Activated effector memory CD4-positive, alpha-beta T cell treated with anti-CD3 and anti-CD28 coated beads, Interleukin-2, amount 50 U/mL, for 16 hours (primary cell): ENCODE data around the gene TNFSF15.

ENCODE experiments used
- DNase-seq: peaks from one replicate; pipeline ENCODE4 v3.0.0-alpha.2; 2020

Gene TNFSF15

DNA sequence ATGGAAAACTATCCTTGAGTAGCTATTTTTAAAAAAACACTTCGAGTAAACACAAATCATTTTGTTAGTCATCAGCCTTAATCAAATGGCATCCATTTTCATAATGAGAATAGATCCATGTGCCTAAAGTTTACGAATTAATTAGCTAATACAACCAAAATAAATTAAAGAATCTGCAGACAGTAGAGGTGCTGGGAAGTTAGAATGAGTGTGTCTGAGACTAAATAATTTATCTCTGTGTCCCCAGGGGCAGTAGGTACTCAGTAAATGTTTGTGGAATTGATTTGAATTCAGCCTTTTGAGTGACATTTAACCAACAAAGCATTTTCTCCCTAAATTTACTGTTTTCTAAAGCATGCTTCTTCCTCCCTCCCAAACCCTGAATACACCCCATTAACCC is 18.6 kb downstream of the TNFSF15 start:
- DNase-seq = no peak

- no peak for DNase-seq
Measured at GRCh38 chr9:114785866-114786650, 19.8 kb downstream of the TNFSF15 start.

- no peak for DNase-seq
Measured at GRCh38 chr9:114784721-114785279, 21.0 kb downstream of the TNFSF15 start.

- DNase-seq = no peak
Measured at GRCh38 chr9:114782586-114782985, 23.3 kb downstream of the TNFSF15 start.

DNA sequence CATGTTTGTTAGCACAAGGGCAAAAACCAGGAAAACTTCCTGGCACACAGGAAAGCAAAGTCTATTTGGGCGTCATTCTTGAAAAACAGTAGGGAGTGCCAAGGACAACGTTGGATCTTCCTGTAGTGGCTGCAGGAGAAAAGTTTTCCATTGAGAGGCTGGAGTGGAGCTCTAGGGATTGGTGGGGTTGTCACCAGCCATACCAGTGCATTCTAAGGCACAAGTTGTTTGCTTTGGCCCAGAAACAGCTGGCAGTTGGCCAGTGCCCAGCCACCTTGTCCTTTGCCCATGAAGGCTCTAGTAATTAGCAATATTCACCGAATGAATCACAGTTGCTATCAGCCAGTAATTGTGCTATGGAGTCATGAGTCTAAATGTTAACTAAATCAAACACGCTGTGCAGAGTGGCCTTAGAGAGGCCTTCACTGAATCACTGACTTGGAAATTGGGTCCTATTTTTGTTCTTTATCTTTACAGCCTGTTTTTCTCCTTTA is 26.4 kb downstream of the TNFSF15 start:
- no peak for DNase-seq

- peak; percentile 68 for DNase-seq
Measured at GRCh38 chr9:114777821-114778609, 27.8 kb downstream of the TNFSF15 start.

GRCh38 chr9:114776683-114777399 is 29.0 kb downstream of the TNFSF15 start:
- DNase-seq = no peak

DNA sequence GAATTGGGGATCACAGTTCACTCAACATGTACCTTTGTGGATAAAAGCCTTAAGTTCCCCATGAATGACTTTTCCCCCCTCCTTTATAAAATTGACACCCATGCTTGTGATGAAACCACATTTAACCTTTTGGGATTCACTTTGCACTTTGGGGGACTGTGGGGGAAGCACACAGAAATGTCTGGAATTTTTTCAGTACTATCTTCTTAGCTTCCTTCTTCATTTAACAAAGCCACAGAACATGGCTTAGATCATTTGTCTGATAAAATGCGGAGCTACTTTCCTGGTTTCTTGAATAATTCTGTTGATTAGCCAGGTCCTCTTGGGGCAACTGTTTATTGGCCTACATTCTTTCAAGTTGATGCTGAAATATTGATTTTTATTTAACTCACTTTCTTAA is 29.9 kb downstream of the TNFSF15 start:
- DNase-seq = no peak

DNA sequence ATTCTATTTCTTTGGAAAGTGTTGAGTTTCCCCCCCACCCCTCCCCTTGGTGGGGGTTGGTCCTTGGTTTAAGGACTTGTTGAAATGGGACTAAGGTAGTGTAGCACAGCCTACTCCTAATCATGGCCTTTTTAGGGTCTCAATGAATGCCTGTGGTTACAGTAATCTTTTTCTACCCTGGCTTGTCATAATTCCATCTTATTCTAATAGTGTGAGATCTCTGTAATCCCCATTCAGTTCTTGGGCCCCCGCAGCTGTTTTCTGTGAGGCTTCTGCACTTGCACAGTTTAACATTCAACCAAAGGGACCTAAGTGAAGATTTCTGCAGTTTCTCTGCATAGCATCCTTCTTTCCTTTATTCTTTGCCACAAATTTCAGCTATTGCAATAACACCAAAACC is 30.7 kb downstream of the TNFSF15 start:
- no peak for DNase-seq

DNA sequence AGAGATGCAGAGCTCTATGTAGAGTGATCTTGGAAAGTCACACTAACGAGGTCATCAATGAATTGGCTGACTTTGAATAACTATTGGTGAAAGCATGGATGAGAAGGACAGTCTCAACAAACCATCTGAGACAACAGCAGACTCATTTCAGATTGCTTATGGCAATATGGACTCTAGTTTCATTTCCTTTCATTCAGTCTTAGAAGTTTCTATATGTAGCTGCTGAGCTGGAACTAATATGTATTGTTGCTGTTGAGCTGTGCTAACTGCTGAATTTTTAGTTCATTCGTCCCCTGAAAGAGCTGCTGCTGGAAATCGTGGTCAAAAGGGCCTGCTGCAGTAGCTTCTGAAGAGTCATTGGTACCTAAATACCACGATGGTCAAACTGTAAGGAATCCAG is 31.3 kb downstream of the TNFSF15 start:
- DNase-seq = no peak

- DNase-seq = no peak
Measured at GRCh38 chr9:114771889-114772288, 34.0 kb downstream of the TNFSF15 start.

- DNase-seq = no peak
Measured at GRCh38 chr9:114770991-114771390, 34.8 kb downstream of the TNFSF15 start.

DNA sequence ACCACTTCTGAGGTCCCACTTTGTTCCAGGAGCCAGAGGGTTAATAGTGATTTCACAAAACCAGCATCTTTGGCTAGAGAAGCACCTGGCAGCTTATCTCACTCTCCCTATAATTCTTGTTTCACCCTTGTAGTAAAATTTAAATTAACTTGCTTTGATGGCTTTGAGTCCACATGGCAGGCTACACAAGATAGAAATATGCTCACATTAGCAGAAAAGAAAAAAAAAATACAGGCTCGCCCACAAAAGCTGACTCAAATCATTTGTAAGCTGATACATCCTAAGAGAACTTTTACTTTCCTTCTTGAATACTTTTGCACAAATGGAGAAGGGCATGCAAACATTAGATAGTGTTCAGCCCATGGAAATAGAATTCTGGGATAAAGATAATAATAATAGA is 36.2 kb downstream of the TNFSF15 start:
- DNase-seq = no peak

DNA sequence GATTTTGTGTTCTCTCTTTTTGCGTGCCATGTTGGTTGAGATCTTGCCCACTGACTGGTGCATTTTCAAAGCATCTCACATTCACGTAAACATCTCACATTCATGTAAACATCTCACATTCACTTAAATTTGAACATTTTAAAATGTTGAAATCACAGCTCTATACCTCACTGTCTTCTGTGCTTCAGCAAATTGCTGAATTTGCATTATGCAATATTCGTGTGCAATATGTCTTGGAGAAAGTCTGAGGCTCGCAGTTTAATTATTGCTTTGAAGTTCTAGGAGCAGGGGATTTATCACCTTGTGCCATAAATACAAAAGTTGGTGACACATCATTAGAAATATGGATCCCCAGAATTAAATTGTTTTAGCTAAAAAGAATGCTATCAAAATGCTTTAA is 42.6 kb downstream of the TNFSF15 start:
- DNase-seq = no peak

DNA sequence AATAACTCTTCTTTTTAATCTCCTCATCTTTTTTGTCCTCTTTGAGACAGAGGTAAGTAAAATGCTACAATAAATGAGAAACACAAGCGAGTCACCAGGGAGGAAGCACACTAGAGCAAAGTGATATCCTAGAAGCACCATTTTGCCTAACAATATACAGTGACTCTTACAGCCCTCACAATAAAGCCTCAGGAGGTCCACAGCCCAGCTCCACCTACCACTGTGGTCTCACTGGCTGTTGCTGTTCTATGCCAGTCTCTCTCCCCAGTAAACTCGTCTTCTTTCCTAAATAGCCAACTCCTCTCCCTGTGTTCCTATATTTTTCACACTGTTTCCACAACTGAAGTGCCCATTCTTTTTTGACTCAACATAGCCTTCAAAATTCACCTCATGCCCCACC is 44.3 kb downstream of the TNFSF15 start:
- no peak for DNase-seq

DNA sequence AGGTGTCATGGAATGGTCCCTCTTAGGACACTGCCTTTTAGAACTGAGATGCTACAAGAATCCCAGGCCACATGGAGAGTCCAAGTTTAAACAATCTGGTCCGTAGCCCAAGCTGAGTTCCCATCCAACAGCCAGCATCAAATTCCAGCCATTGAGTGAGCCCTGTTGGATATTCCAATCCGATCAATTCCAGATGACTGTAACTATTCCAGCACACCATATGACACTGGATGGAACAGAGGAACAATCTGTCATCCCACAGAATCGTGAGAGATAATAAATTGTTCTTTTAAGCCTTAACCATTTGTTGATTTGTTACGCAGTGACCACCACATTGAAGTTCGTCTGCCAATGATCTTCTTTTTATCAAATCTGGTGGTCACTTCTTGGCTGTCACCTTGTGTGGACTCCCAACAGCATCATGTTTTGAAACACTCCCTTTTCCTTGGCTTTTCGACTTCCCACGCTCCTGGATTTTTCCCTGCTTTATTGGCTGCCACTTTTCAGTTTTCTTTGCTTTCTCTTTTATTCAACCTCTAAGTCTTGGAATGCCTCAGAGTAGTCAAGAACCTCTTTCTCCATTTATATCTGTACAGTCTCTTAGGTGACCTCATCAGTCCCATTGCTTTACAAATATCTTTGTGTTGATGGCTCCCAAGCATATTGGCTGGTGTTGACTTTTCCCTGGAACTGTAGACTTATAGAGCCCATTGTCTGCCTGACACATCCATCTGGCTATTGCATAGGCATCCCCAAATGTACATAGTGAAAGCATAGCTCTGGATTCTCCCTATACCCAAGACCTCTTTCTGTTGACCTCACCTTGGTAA is 46.1 kb downstream of the TNFSF15 start:
- no peak for DNase-seq

DNA sequence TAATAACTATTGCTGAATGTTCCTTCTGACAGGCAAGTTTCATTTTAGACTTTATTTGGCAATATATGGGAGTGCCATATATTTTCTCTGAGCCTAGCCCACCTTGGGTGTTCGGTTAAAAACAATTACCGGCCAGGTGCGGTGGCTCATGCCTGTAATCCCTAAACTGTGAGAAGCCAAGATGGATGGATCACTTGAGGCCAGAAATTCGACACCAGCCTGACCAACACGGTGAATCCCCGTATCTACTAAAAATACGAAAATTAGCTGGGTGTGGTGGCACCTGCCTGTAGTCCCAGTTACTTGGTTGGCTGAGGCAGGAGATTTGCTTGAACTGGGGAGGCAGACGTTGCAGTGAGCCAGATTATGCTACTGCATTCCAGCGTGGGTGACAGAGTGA is 47.9 kb downstream of the TNFSF15 start:
- DNase-seq = no peak

- no peak for DNase-seq
Measured at GRCh38 chr9:114757395-114757794, 48.4 kb downstream of the TNFSF15 start.

- DNase-seq = no peak
Measured at GRCh38 chr9:114756920-114757319, 48.9 kb downstream of the TNFSF15 start.

- no peak for DNase-seq
Measured at GRCh38 chr9:114754581-114754980, 51.3 kb downstream of the TNFSF15 start.

GRCh38 chr9:114746591-114747346 is 59.1 kb downstream of the TNFSF15 start:
- no peak for DNase-seq
